GM19455 (cell line): ENCODE data around the gene EPHA7.

Experiments
- ATAC-seq: cut with Tn5 transposase; IDR thresholded peaks from one replicate; pipeline ENCODE4 v1.9.1; 2021; ENCODE audit not compliant: unreplicated experiment

The EPHA7 gene

DNA sequence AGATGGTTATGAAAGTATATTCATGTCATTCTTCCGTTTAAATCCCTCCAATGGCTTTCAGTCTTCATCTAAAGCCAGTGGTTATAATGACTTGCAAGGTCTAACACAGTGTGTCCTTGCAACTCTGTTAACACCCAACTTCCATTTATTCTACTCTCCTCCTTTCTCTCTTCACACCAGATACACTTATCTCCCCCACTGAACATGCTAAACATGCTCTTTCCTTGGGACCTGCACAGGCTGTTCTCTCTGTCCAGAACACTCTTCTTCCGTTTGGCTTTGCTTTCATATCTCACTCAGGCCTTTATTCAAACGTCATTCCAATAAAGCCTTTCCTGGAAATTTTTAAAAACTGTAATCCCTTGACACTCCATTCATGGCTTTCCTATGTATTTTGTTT lies 91.5 kb downstream of the EPHA7 start:
- ATAC-seq = no peak

DNA sequence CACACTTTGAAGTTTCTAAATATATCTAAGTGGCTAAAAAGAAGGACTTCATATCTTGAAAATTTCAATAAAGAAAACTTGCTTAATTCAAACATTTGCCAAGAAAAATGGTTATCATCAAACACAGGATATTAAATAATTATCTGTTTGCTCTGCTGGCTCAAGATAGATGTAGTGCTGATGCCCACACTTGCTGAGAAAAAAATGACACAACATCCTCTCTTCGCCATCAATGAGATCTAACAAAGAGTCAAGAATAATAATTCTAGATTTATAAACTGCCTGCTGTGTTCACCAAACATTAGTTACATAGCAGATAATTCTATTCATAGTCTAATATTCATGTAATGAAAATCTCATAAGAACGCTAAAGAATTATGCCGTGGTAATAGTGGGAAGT lies 93.6 kb downstream of the EPHA7 start:
- no peak for ATAC-seq

DNA sequence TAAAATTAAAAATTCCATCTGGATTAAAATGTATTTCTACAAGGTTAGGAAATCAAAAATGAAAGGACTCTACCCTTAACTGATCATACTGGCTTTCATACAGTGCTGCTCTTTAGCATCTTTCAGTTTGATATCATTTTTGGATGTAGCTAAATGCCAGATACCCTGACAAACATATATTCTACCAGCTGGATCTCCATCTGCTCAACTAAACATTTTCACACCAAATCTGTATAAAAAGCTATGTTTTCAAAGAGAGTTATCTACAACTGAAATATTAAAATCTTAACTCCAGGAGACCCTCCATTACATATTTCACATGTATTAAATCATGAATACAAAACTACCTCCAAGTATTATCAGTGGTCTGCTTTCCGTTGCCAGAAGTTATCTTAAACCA lies 95.7 kb downstream of the EPHA7 start:
- no peak for ATAC-seq

DNA sequence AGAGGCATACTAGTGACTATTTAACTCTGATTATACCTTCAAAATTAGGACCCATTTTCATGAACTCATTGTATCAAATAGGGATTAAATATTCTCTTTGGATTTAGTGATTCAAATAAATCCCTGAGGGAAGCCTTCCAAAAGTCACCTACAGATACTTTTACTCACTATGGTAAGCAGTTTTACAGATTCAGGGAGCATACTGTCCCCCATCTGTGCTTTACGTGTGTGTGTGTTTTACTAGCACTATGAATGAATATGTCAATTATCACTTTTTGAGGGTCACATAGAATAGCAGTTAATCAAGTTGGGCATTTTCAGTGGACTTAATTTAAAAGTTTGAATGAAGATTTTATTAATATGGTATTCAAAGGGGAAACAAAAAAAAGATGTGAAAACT lies 96.7 kb downstream of the EPHA7 start:
- ATAC-seq = no peak

DNA sequence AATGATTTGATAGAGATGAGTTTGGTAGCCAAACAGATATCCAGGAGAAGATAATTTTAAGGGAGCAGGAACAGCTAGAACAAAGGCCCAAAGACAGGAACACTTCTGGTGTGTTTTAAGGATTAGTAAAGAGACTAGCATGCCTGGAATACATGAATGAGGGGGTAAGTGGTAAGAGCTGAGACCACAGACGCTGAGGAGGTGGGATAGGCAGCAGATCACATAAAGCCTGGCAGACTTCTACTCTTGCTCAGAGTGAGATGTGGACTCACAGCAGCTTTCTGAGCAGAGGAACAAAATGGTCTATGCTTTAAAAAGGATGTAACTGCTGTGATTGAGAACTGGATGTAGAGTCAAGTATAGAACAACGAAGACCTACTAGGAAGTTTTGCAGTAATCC lies 100.1 kb downstream of the EPHA7 start:
- no peak for ATAC-seq

DNA sequence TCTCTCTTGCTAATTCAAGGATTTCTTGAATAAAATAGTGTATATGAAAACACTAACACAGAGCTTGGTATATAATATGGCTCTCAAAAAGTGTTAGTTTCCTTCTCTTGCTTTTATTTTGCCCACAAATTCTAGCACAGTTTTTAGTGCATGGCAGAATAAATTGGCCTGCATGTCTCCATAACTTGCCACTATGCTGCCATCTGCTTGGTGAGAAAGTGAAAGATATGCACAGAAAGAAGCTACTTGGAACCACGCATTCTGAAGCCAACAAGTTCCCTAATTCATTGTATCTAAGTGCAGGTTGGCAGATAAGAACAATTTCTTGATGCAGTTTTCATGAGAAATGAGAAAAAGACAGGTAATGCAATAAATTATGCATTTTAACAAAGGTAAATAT lies 101.2 kb downstream of the EPHA7 start:
- no peak for ATAC-seq

DNA sequence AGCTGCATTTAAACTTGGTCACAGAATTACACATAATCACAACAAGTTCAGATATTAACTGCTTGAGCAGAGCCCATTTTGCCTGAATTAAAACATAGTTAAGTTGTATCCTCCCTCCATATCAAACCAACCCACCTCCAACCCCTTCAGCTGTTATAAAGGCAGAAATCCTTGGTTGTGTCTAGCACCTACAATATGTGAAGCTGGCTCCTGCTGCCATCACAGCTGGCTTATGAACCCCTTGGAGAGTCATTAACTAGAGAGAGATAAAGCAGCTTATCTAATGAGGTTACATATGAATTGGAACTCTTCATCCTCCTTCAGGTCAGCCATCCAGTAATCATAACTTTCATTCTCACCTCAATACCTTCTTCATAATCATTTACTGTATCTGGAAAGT lies 101.8 kb downstream of the EPHA7 start:
- ATAC-seq = no peak

DNA sequence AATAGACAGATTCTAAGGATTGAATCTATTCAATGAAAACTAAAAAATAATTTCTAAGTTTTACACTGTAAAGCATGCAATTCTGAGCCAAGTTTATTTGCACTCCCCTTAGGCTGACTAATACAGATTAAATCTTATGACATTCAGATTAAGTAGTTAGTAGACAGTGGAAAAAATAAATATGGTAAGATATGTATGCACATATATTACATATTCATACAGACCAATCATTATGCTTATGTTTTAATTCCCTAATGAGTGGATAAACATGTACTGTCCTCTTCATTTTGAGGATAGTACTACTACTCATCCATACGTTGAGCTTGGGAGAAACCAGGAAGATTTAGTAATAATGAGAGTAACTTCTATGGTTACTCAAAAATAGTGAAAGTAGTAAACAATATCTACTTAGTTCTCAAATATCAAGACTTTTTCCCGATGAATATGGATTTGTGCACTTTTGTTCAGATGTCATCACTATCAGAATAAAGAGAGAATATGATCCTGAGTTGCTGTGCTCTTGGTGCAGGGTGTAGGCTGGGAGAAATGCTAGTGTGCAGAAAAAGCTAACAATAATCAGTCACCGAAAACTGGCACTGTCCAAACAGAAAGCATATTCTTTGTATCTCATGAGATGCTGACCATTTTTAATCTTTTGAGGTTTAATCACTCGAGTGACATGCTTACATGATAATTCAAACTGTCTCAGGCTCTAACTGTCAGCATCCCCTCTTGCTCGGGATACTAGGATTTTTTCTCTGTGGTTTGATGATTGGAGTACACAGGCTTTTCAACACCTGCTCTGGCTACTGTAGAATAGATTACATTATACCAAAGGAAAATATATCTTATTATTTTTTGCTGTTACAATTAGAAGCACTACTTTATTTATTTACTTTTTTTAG lies 111.6 kb downstream of the EPHA7 start:
- ATAC-seq = no peak

DNA sequence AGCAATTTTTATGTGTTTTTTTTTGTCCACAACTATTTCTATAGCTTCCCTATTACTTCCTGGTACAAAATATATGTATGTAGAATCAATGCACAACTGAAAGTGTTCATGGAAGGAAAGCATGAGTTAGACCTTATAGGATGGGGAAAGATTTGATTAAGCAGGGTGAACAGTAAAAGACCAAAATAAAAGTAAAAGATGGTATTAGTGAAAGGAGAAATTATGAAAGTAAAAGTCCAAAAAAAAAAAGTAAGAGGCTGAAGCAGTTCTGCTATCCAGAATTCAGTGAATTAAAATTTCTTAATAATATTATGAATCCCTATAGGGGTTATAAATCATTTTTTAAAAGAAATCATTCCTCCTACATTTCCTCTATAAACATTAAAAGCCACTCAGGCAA lies 114.3 kb downstream of the EPHA7 start:
- no peak for ATAC-seq

DNA sequence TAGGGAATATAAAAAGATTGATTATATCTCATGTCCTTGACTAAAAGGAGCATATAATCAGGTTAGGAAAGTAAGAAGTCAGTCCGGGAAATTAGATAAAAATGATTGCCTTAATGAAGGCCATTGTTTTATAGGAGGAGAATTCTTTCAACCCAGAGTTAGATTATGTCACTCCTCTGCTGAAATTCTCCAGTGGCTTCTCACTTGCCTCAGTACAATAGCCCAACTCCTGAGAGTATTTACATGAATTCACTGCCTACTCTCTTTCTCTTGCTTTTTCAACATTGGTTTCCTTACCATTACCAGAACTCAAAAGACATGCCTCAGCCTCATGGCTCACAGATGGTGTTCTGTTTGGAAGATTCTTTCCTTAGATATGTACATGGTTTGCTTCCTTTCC lies 114.9 kb downstream of the EPHA7 start:
- ATAC-seq = no peak

DNA sequence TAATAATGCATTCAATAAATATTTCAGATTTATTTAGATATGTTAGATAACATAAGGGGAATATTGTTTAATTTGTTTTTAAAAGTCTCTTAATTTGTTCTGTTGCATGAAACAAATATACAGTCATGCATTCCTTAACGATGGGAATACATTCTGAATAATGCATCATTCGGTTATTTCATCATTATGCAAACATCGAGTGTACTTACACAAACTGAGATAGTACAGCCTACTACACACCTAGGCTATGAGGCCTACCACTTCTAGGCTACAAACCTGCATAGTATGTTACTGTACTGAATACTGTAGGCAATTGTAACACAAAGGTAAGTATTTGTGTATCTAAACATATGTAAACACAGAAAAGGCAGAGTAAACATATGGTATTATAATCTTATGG lies 118.7 kb downstream of the EPHA7 start:
- no peak for ATAC-seq

DNA sequence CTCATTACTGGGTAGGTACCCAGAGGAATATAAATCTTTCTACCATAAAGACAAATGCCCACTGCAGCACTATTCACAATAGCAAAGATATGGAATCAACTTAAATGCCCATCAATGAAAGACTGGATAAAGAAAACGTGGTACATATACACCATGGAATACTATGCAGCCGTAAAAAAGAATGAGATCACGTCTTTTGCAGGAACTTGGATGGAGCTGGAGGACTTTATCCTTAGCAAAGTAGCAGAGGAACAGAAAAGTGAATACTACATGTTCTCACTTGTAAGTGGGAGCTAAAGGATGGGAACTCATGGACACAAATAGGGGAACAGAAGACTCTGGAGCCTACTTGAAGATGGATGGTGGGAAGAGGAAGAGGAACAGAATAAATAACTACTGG lies 119.7 kb downstream of the EPHA7 start:
- ATAC-seq = no peak

DNA sequence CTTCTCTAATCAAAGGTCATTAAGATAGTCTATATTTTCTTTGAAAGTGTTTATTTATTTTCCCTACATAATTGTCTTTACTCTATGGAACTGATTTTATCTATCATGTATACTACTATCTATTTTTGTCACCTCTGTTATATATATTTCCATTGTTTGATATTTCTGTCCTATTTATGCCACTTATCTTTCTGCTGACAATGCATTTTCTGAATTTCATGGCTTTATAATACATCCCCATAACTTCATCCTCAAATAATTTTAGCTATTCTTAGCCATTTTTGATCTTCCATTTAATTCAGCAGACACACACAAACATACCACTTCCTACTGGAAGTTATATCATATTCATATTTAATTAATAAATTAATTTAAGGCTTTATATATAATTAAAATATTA lies 123.7 kb downstream of the EPHA7 start:
- no peak for ATAC-seq

DNA sequence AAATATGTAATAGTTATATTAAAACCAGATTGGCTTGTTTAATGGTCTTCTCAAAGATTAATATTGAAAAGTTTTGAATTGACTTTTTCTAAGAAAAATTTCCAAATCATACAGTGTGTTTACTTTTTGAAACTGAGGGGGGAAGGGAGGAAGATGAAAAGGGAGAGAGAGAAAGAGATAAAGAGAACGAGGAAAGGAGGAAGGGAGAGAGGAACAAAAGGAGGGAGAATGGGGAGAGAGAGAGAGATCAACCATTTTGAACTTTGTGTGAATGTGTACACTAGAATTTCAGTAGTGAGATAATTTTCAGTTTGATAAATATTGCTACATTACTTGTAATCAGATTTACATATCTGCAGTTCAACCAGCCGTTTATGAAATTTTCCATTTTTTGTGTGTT lies 124.5 kb downstream of the EPHA7 start:
- no peak for ATAC-seq

DNA sequence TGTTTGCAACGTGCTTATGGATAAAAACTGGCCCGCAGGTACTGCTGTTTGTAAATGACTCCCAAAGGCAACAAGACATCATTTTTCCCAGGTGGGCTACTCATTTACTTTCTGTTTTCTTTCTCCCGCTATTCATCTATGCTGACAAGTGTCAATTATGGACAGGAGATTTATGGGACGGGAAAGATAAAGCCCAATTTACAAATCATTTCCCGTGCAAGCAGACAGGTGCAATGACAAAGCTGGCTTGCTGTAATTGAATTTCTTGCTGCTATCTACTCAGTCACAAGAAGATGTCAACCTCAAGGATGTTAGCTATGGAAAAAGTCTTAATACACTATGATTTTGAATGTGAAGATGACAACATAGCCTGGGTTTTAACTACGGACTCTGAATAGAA lies 125.5 kb downstream of the EPHA7 start:
- no peak for ATAC-seq

DNA sequence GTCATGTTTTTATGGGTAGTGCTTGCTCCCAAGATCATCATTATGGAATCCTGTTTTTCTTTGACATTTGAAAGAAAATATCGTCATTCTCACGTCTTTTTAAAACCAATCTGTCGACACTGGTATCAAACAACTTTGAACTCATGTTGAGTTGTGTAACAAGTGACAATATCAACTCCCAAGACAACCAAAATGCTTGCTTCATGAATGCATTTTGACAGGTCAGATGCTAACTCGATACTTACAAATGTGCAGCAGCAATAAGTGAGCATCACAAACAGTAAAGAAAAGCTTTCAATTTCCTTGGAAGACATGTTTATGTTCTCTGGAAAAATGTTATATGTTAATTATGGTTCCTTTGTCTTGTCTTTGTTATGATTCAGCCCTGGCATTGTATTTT lies 125.9 kb downstream of the EPHA7 start:
- no peak for ATAC-seq

DNA sequence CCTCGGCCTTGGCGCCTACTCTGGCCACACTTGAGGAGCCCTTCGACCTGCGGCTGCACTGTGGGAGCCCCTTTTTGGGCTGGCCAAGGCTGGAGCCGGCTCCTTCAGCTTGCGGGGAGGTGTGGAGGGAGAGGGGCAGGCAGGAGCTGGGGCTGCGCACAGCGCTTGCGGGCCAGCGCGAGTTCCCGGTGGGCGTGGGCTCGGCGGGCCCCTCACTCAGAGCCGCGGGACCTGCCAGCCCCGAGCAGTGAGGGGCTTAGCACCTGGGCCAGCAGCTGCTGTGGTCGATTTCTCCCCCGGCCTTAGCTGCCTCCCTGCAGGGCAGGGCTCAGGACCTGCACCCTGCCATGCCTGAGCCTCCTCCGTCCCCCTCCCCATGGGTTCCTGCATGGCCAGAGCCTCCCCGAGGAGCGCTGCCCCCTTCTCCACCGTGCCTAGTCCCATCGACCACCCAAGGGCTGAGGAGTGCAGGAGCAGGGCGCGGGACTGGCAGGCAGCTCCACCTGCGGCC lies 136.8 kb downstream of the EPHA7 start:
- no peak for ATAC-seq

DNA sequence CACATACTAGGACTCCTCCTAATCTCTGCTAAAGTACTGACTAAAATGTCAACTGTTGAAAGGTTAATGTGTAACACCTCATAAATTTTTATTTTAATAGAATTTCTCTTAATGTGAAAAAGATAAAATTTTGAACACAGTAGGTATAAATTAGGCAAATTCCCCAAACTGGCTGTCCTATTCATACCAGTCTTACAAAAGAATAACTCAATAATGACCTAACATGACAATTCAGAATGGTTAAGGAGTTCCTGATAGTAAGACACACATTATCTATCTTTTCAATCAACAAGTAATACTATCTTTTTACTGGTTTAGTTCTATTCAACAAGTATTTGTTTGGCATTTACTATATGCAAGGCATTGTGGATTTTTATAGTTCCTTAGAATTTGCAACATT lies 141.1 kb downstream of the EPHA7 start:
- no peak for ATAC-seq

DNA sequence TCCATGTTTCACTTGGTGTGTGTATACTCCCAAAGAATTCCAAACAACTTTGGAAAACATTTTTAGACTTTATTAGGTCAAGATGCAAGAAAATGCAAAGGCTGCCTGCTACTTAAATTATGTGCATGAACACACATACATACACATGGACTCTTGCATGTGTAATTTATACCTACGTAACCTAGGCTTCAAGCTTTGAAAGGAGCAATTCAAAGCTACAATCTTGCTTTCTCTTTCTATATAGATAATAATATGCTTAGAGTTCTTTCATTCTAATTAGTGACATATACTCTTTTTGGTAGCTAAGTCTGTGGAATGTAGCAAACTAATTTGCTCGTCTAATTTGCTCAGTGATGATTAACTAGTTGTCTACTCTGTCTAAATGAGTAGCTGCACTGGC lies 146.5 kb downstream of the EPHA7 start:
- ATAC-seq = no peak

DNA sequence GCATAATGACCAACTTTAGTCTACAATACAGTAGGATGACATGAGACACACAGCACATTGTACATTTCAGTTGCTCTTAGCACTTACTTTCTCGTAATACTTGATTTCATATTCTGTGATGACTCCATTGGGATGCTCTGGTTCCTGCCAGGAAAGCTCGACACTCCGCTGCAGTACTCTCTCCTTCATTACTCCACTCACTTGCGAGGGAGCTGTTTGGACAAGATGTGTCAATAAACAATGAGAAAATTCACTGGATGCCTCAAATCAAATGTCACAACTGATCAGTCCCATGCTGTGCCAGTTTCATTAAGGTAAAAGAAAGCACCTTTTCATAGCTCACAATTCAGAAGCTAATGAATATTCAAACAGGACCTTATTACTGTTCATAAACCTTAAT lies 147.1 kb downstream of the EPHA7 start:
- no peak for ATAC-seq

DNA sequence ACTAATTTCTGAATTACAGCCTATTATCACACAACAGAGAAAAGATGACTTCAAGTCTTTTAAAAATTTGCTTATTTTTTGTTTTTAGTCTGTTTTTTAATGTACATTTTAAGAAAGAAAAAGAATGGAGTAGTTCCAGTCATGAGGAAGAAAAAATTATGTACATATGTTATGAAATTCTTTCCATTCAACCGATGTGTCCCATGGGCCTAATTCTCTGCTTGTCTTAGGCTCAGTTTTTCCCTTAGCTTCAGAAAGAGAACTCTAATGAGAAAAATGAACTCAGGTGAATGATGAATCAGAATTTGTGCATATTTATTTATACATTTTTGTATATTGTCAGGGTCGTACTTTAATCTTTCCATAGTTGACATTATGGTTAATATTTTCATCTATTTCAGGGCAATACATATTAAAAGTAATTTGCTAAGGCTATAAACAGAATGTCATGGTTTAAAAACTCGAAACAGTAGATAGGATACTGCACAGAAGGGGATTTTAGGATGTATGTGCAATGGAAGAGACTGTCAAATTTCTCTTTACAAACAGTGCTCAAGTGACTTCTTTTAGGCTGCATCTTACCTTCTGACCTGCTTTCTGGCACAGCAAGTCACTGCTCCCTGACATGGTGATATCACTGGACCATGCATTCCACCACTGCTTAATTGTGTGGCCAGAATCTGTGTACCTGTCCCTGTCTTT lies 153.1 kb downstream of the EPHA7 start:
- no peak for ATAC-seq

DNA sequence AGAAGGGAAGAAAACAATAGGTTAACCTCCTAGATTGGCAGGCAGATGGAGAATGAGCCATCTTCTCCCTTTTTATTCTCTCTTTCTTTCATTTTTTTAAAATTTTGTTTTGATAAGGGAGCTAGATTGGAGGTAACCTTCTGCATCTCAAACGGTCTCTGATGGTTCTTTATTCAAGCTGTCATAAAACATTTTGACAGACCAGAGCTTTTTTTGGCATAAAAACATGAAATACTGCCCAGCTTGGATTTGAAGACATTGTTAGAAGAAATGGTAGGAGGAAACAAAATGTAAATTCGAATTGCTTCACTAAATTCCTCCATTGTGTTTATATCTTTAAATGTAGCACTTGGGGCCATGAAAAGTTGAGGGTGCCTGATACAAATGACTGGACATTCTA lies 158.5 kb downstream of the EPHA7 start:
- ATAC-seq = no peak
